ENCODE results near the gene LYL1.

Gene LYL1

GRCh38 chr19:13129384-13129783 is 26.7 kb upstream of the LYL1 start:
- no peak for DNase-seq (ENCODE audit: low read depth in 2 of 2)

GRCh38 chr19:13128583-13128982 is 25.9 kb upstream of the LYL1 start:
- no peak for DNase-seq (ENCODE audit: low read depth in 2 of 2)

- DNase-seq (ENCODE audit: low read depth in 2 of 2), result no peak
These were observed 25.3 kb upstream of the LYL1 start for GRCh38 chr19:13127811-13128575.

GRCh38 chr19:13127051-13127450 is 24.4 kb upstream of the LYL1 start:
- DNase-seq (ENCODE audit: low read depth in 2 of 2), result no peak

- no peak for DNase-seq (ENCODE audit: low read depth in 2 of 2)
These were observed 20.6 kb upstream of the LYL1 start for GRCh38 chr19:13122980-13123957.

- no peak for DNase-seq (ENCODE audit: low read depth in 2 of 2)
These were observed 19.7 kb upstream of the LYL1 start for GRCh38 chr19:13122275-13122878.

GRCh38 chr19:13121551-13122274 is 19.1 kb upstream of the LYL1 start:
- no peak for DNase-seq (ENCODE audit: low read depth in 2 of 2)

GRCh38 chr19:13120817-13121216 is 18.2 kb upstream of the LYL1 start:
- no peak for DNase-seq (ENCODE audit: low read depth in 2 of 2)

GRCh38 chr19:13120031-13120430 is 17.4 kb upstream of the LYL1 start:
- DNase-seq (ENCODE audit: low read depth in 2 of 2), result no peak

- no peak for DNase-seq (ENCODE audit: low read depth in 2 of 2)
These were observed 17.0 kb upstream of the LYL1 start for GRCh38 chr19:13119627-13120026.

GRCh38 chr19:13118424-13119193 is 16.0 kb upstream of the LYL1 start:
- no peak for DNase-seq (ENCODE audit: low read depth in 2 of 2)

- peak; percentile 73 to 74 for DNase-seq (ENCODE audit: low read depth in 2 of 2)
These were observed 15.2 kb upstream of the LYL1 start, which contains the start of gene NACC1 for GRCh38 chr19:13117772-13118423. Gene NACC1 (plus strand): TSS chr19:13118264. CDS start chr19:13135208, 16,944 bp downstream.

- no peak for DNase-seq (ENCODE audit: low read depth in 2 of 2)
These were observed 14.6 kb upstream of the LYL1 start for GRCh38 chr19:13117176-13117771.

- DNase-seq (ENCODE audit: low read depth in 2 of 2), result peak; percentile 76 to 89
These were observed 13.9 kb upstream of the LYL1 start, which contains the start of gene TRMT1 for GRCh38 chr19:13116282-13117175. Gene TRMT1 (minus strand): TSS chr19:13116740. CDS start chr19:13116399, 341 bp downstream.

- DNase-seq (ENCODE audit: low read depth in 2 of 2), result no peak
These were observed 13.3 kb upstream of the LYL1 start for GRCh38 chr19:13115936-13116281.

- DNase-seq (ENCODE audit: low read depth in 2 of 2), result no peak
These were observed 9.9 kb upstream of the LYL1 start for GRCh38 chr19:13112555-13112954.

- no peak for DNase-seq (ENCODE audit: low read depth in 2 of 2)
These were observed 7.5 kb upstream of the LYL1 start for GRCh38 chr19:13110099-13110610.

GRCh38 chr19:13109361-13110098 is 6.9 kb upstream of the LYL1 start:
- no peak for DNase-seq (ENCODE audit: low read depth in 2 of 2)

Measured in activated CD8-positive, alpha-beta memory T cell treated with anti-CD3 and anti-CD28 coated beads for 4 hours (primary cell).